HepG2 (cell line): ENCODE data around the gene LIM2.

Experiments used
- NFATC3 ChIP-seq: sonication (generic); formaldehyde crosslinking; IDR thresholded peaks from 2 replicates; pipeline ENCODE4 v1.5.1; 2020; ENCODE audit warnings: mild to moderate bottlenecking, missing genetic modification reagents
- SMC3 ChIP-seq: IDR thresholded peaks from 2 replicates; pipeline ENCODE4 v1.6.1; 2011; ENCODE audit warnings: low read length, improper control_type of control experiment
- ZBTB10 ChIP-seq: sonication (generic); formaldehyde crosslinking; IDR thresholded peaks from 2 replicates; pipeline ENCODE4 v1.4.0; 2020; ENCODE audit warnings: missing genetic modification reagents, borderline replicate concordance

GRCh38 chr19:51339687-51340656, 47.8 kb downstream of the LIM2 start:
- no peak for TF ChIP-seq ZBTB10 (CRISPR knock-in tag)
- TF ChIP-seq SMC3 = no peak
- TF ChIP-seq NFATC3 (CRISPR knock-in tag) = no peak
